UCSD-AML1 (cell line): ENCODE measurements around the gene SAMD5.

Experiments used
- DNase-seq: peaks from one replicate; lab custom pipeline; 2025; ENCODE audit not compliant: unreplicated experiment; lab: John Stamatoyannopoulos, UW

Gene SAMD5

GRCh38 chr6:147564556-147564955 lies 56.1 kb downstream of the SAMD5 start:
- no peak for DNase-seq

- DNase-seq, result no peak
These were observed 57.9 kb downstream of the SAMD5 start for GRCh38 chr6:147566244-147566898.

- no peak for DNase-seq
These were observed 58.8 kb downstream of the SAMD5 start for GRCh38 chr6:147567141-147567805.

DNA sequence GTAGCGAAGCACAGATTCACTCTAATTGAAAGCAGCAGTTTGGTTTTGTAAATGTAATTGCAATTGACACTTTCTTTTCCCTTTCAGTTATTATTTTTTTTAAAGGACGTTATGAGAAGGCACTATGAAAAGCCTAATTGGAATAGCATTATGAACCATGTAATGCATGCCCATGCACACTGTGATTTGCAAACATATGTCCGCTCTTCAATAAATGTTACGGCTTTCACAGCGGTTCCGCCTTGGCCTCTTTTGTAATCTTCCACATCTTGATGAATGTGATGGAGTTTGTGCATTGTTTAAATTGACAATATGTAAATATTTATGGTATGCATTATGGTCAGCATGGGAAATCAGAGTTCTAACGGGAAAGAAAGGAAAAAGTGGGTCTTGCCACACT lies 61.3 kb downstream of the SAMD5 start:
- DNase-seq, result no peak

DNA sequence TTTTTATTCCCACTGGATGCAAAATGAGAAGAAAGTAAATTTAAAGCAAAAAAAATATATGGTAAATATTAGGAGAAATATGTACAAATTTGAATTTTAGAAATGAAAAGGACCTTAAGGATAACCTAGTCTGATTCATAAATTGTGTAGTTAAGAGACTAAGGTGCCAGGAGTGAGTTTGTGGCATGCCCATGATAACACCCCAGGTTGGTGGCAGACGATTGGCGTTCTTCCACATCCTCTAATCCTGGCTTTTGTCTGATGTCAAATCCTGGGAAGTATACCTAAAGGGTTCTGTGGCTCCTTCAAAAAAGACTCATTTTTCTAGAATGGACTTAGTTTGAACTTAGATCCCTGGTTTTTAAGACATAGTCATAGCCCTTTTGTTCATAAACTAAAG lies 62.2 kb downstream of the SAMD5 start:
- DNase-seq, result no peak

DNA sequence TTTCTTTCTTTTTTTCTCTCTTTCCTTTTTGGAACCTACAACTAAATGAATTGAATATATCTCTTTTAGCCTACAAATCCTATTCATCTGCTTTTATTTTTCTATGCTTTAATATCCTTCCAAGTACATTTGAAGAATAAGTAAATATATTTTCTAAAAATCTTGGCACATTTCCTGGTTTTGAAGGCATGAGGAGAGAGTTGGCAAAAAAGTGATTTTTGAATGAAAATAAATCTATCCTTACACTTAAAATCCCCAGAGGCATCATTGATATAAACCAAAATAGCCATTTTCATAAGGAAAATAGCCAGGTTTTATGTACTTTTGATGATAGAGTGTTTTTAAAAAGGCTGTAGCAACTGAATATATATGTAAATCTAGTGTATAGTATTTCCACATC lies 69.0 kb downstream of the SAMD5 start:
- no peak for DNase-seq

DNA sequence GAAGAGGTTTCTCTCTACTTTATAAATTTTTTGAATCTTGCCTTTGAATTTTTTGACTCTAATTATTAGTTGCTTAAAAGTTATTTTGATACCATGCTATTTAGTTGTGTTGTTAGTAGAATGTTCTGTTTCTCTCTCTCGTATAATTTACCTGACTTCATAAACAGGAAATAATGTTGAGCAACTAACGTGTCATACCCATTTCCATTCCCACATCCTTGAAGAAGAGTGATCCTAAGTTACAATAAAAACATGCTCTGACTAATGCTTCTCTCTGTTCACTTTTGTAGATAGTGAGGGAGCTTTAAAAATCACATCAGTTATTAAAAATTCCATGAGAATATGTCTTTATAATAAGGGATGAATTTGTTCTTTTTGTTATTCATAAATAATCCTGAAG lies 69.7 kb downstream of the SAMD5 start:
- no peak for DNase-seq

DNA sequence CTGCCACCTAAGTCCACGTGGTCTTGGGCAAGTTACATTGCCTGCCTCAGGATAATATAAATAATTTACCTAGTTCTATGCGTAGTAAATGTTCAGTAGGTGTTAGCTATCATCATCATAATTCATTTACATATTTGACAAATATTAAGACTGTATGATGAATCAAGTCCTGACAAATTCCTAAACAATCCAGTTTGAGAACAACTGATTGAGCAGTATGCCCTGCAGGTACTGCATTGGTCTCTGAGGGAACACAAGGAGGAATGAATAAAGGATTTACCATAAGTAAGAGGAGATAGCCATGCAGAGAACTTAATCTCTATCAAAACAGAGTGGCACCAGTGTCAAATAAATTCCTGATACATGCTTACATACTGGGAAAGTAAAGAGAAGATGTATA lies 70.4 kb downstream of the SAMD5 start:
- DNase-seq, result no peak

GRCh38 chr6:147579667-147580066 lies 71.2 kb downstream of the SAMD5 start:
- no peak for DNase-seq

GRCh38 chr6:147582991-147583390 lies 74.5 kb downstream of the SAMD5 start:
- no peak for DNase-seq

DNA sequence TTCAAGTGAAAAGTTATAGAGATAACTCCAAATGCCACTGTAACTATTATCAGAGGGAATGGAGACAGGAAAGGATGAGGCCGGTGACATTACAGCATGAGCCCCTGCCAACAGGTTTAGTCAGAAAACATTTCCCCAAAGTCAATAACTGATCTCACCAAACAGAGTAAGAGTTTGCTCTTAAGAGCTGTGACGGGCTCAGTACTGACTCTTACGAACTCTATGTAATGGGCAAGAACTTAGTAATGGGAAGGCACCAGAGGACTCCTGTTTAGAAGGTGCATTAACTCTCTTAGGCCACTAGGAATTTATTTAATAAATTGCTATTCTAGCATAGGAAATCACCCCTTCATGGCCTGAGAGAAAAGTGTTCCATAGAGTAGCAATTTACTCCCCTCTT lies 76.8 kb downstream of the SAMD5 start:
- DNase-seq, result no peak

DNA sequence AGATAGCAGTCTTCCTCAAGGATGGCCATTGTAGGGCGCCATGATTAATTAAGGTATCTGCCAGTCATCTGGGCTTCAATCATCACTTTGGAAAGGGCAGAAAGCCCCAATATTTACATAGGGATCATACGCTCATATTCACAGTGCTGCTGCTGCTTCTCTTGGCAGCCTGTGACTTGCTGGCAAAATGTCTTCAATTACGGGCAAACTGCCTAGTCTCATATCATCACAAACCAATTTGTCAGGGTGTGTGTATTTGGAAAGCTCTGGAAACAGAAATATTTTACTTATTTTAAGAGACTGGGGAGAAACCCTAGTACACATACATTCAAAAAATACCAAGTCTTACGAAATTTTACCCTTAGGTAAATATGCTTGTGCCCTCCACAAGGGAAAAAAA lies 77.6 kb downstream of the SAMD5 start:
- no peak for DNase-seq

DNA sequence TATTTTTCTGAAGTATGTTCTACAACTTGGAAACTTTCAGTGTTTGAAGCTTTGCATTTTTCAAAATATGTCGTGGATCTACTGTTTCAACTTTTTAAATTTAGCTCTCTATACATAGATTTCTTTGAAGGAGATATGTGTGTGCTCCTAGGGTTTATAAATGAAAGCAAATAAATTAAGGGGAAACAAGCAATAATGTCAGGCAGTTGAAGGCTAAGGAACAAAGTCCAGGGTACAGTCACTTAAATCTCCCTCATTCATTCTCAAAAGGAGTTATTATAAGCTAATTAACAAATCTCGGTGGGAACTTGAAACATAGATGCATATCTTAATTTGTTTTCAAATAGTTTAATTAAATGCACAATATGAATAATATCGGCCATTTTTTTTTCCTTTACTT lies 79.4 kb downstream of the SAMD5 start:
- no peak for DNase-seq

GRCh38 chr6:147588469-147588868 lies 80.0 kb downstream of the SAMD5 start:
- DNase-seq, result no peak

DNA sequence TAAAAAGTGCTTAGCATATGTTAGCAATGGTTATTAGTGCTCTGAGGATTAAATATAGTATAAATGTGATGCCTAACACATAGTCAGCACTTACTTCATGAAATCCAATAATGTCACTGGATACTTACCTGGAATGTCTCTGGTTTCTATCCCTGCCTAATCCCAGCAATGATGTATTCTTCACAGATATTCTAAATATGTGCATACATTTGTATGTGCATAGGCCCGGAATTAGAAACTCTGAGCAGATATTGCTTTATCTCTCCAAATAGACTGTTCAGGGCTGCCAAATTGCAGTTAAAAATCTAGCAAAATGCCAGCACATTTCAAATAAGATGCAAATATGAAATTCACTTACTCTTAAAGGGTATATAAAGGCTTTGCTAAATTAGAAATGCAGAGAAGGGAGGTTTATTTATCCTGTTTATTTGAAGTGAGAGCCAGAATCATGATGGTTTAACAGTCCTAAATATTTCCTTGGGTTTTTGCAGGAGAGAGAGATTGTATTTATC lies 81.3 kb downstream of the SAMD5 start:
- DNase-seq, result no peak

GRCh38 chr6:147595961-147596360 lies 87.5 kb downstream of the SAMD5 start:
- DNase-seq, result no peak

- DNase-seq, result no peak
These were observed 95.0 kb downstream of the SAMD5 start for GRCh38 chr6:147603392-147604081.

DNA sequence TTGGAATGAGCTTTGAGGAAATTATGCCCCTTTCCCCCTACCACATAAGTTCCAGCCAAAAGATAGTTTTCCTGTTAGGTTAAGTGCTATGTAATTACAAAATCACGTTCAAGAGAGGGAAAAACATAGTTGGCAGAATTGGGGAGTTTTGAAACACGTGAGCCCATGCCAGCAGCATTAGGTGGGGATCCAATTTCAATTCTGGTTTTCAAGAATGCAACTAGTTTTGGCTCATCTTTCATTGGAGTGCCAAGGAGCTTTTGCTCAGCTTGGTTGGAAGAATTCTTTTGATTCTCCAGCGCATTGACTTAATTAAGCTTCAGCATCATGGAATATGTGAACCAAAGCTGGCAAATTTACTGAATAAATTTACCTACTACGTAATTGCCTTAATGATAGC lies 95.9 kb downstream of the SAMD5 start:
- DNase-seq, result no peak

- DNase-seq, result no peak
These were observed 103.5 kb downstream of the SAMD5 start for GRCh38 chr6:147611992-147612391.

- no peak for DNase-seq
These were observed 106.0 kb downstream of the SAMD5 start for GRCh38 chr6:147614501-147614900.

DNA sequence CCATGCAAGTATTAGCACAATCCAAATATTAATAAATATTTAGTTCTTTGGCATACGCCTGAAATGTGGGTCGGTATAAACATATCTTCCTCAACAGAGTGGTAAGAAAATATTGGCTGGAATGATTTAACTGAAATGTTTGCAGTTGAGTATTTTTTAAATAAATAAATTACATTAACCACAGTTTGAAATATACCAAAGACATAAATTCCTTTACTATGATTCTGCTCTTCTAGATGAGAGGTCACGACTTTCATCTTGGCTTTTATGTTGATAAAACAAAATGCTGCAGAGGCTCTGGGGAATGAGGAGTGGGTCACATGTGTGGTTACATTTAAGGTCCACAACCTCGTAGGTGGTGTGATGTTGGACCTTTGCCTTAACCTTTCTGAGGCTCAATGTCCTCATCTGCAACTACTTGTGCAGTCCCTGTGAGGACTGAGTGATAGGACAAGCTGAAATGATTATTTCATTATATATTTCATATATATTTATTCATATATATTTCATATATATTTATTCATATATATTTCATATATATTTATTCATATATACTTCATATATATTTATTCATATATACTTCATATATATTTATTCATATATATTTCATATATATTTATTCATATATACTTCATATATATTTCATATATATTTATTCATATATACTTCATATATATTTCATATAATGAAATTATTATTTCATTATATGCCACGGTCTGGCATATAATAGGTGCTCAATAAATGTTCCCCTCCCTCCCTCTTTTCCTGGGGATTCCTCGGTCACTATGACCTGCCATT lies 107.4 kb downstream of the SAMD5 start:
- DNase-seq, result no peak
